SK-N-SH (cell line): ENCODE results near the gene EGLN3. TPM values are rescaled to one million over a fixed set of nuclear protein-coding genes. Genes with fewer than 3 reads are reported as not detected.

Experiments used
- CTCF ChIA-PET: fragments of 300-600, 350-600 bp; formaldehyde crosslinking; extraction: SDS; loops from one replicate; lab custom pipeline; 2021; lab: Yijun Ruan, JAX
- POLR2A ChIA-PET: fragments of 350-600 bp; sonication (Branson Sonifier 250); formaldehyde crosslinking; extraction: SDS; loops from one replicate; lab custom pipeline; 2020; ENCODE audit warnings: antibody characterized with exemption, inconsistent platforms; lab: Yijun Ruan, JAX
- DNase-seq: peaks from one replicate; pipeline ENCODE4 v3.0.0; 2012
- H2AFZ ChIP-seq: fragments of 200-600 bp; sonication (generic); 2 replicates; pipeline ENCODE4 v1.8.1; 2016; ENCODE audit warnings: antibody characterized with exemption, mild to moderate bottlenecking, low read depth
- H3F3A ChIP-seq: fragments of 200-600 bp; sonication (generic); replicated peaks from 2 replicates; pipeline ENCODE3; 2016; ENCODE audit warnings: antibody characterized with exemption, mild to moderate bottlenecking; ENCODE audit not compliant: insufficient read depth
- H3K27ac ChIP-seq, 2 experiments: fragments of 200-500 bp in 1 of 2; fragments of 200-600 bp in 1 of 2; sonication (Bioruptor generic) in 1 of 2; sonication (generic), shearing (Covaris generic) in 1 of 2; 2 replicates each; pipeline versions ENCODE4 v1.5.1 to v1.6.1; 2014 to 2016; ENCODE audit warnings: low read depth in 2 of 2, inconsistent platforms in 1 of 2, low read length in 1 of 2, mild to moderate bottlenecking in 1 of 2, mixed read lengths in 1 of 2
- H3K27me3 ChIP-seq: fragments of 200-600 bp; sonication (generic), shearing (Covaris generic); 2 replicates; pipeline ENCODE4 v1.6.1; 2016; ENCODE audit warnings: mixed run types; ENCODE audit not compliant: insufficient read depth
- H3K36me3 ChIP-seq, 2 experiments: fragments of 200-500 bp in 1 of 2; fragments of 200-600 bp in 1 of 2; sonication (Bioruptor generic) in 1 of 2; sonication (generic) in 1 of 2; replicated peaks in 1 of 2; 2 replicates each; pipeline versions ENCODE3 to v1.5.1; 2014 to 2016; ENCODE audit warnings: low read length in 1 of 2, mild to moderate bottlenecking in 1 of 2; ENCODE audit not compliant: insufficient read depth in 2 of 2, control insufficient read depth in 1 of 2
- H3K4me1 ChIP-seq, 2 experiments: fragments of 200-500 bp in 1 of 2; fragments of 200-600 bp in 1 of 2; sonication (Bioruptor generic) in 1 of 2; sonication (generic), shearing (Covaris generic) in 1 of 2; 2 replicates each; pipeline versions ENCODE4 v1.5.1 to v1.6.1; 2014 to 2016; ENCODE audit warnings: low read depth in 1 of 2, low read length in 1 of 2, mixed run types in 1 of 2; ENCODE audit not compliant: insufficient read depth in 2 of 2, control insufficient read depth in 1 of 2
- H3K4me2 ChIP-seq: fragments of 200-600 bp; sonication (generic), shearing (Covaris generic); 2 replicates; pipeline ENCODE4 v1.6.1; 2017; ENCODE audit warnings: mixed run types
- H3K4me3 ChIP-seq, 2 experiments: fragments of 200-500 bp in 1 of 2; fragments of 200-600 bp in 1 of 2; sonication (Bioruptor generic) in 1 of 2; sonication (generic), shearing (Covaris generic) in 1 of 2; 2 replicates each; pipeline versions ENCODE4 v1.5.1 to v1.8.1; 2014 to 2016; ENCODE audit warnings: low read depth in 2 of 2, inconsistent platforms in 1 of 2, low read length in 1 of 2, mild to moderate bottlenecking in 1 of 2, mixed read lengths in 1 of 2, moderate library complexity in 1 of 2
- H3K79me2 ChIP-seq: fragments of 200-600 bp; sonication (generic); 2 replicates; pipeline ENCODE4 v1.8.1; 2017; ENCODE audit warnings: mild to moderate bottlenecking; ENCODE audit not compliant: insufficient read depth
- H3K9ac ChIP-seq: fragments of 200-600 bp; sonication (generic); 2 replicates; pipeline ENCODE4 v1.6.1; 2017; ENCODE audit warnings: mixed run types
- H3K9me2 ChIP-seq: fragments of 200-600 bp; sonication (generic); 2 replicates; pipeline ENCODE4 v1.6.1; 2017; ENCODE audit warnings: mixed run types
- H3K9me3 ChIP-seq: fragments of 200-600 bp; sonication (generic); 2 replicates; pipeline ENCODE4 v1.6.1; 2017; ENCODE audit warnings: mixed run types, mild to moderate bottlenecking, moderate library complexity
- H4K20me1 ChIP-seq: fragments of 200-600 bp; sonication (generic); 2 replicates; pipeline ENCODE4 v1.6.1; 2017; ENCODE audit warnings: mild to moderate bottlenecking, mixed run types; ENCODE audit not compliant: insufficient read depth
- CTCF ChIP-seq: fragments of 200-600 bp; sonication (generic); IDR thresholded peaks from 2 replicates; pipeline ENCODE4 v1.6.1; 2017; ENCODE audit warnings: antibody characterized with exemption, mild to moderate bottlenecking, moderate library complexity
- ELF1 ChIP-seq: IDR thresholded peaks from 2 replicates; pipeline ENCODE4 v1.4.0; 2012
- FOSL2 ChIP-seq: IDR thresholded peaks from 2 replicates; pipeline ENCODE4 v1.4.0; 2012; ENCODE audit warnings: low read depth, mild to moderate bottlenecking, moderate library complexity, borderline replicate concordance
- GABPA ChIP-seq: IDR thresholded peaks from 2 replicates; pipeline ENCODE4 v1.4.0; 2012; ENCODE audit warnings: low read depth, mild to moderate bottlenecking
- GATA2 ChIP-seq: sonication (generic); formaldehyde crosslinking; IDR thresholded peaks from 2 replicates; pipeline ENCODE4 v1.5.0; 2020; ENCODE audit warnings: mild to moderate bottlenecking, missing genetic modification reagents
- JUND ChIP-seq: IDR thresholded peaks from 2 replicates; pipeline ENCODE4 v1.4.0; 2012
- MAX ChIP-seq: IDR thresholded peaks from 2 replicates; pipeline ENCODE4 v1.4.0; 2012; ENCODE audit warnings: low read depth
- NFIC ChIP-seq: IDR thresholded peaks from 2 replicates; pipeline ENCODE4 v1.4.0; 2012; ENCODE audit warnings: borderline replicate concordance
- PBX3 ChIP-seq: IDR thresholded peaks from 2 replicates; pipeline ENCODE4; 2012
- RCOR1 ChIP-seq: fragments of 150-350 bp; IDR thresholded peaks from 2 replicates; pipeline ENCODE4 v1.6.1; 2017; ENCODE audit warnings: antibody characterized with exemption, low read length
- REST ChIP-seq: IDR thresholded peaks from 2 replicates; pipeline ENCODE4 v1.6.1; 2012; ENCODE audit warnings: mild to moderate bottlenecking, low read depth, low read length, moderate library complexity
- RXRA ChIP-seq: IDR thresholded peaks from 2 replicates; pipeline ENCODE4 v1.4.0; 2012; ENCODE audit warnings: low read depth, mild to moderate bottlenecking, borderline replicate concordance
- SIN3A ChIP-seq: IDR thresholded peaks from 2 replicates; pipeline ENCODE4 v1.6.1; 2012; ENCODE audit warnings: low read depth, mild to moderate bottlenecking, low read length, moderate library complexity, borderline replicate concordance
- SMC3 ChIP-seq: IDR thresholded peaks from 2 replicates; pipeline ENCODE4 v1.6.1; 2012; ENCODE audit warnings: low read depth, low read length, improper control_type of control experiment
- TEAD4 ChIP-seq: IDR thresholded peaks from 2 replicates; pipeline ENCODE4 v1.4.0; 2012; ENCODE audit warnings: mild to moderate bottlenecking, borderline replicate concordance; ENCODE audit not compliant: insufficient read depth
- USF2 ChIP-seq: fragments of 150-350 bp; IDR thresholded peaks from 2 replicates; pipeline ENCODE4 v1.6.1; 2017; ENCODE audit warnings: antibody characterized with exemption, low read length, low read depth, borderline replicate concordance
- YY1 ChIP-seq: IDR thresholded peaks from 2 replicates; pipeline ENCODE4 v1.4.0; 2012; ENCODE audit warnings: low read depth, mild to moderate bottlenecking
- WGBS: methylation state at CpG from one replicate; pipeline ENCODE4 v1.1.6; 2017; ENCODE audit warnings: low lambda C conversion rate; 5-methylcytosine and 5-hydroxymethylcytosine counted together
- polyA plus RNA-seq, 3 experiments: library from polyadenylated mRNA; depleted of rRNA; stranded (reverse); fragments of >200 nt; gene quantifications; 2 replicates each; pipeline ENCODE4 v1.2.3, GENCODE V29; 2012

EGLN3 gene
- polyA plus RNA-seq, 1 of the 3 experiments (the other 2 are of a cell fraction): 0.31 TPM

GRCh38 chr14:33914676-33915516 is 36.0 kb downstream of the EGLN3 start:
- Histone ChIP-seq H3K79me2 (no peaks in the 10 kb centered on the region), H3K4me3 (no peak overlapping the region)
- TF ChIP-seq YY1: no peak
- no peak for TF ChIP-seq TEAD4
- TF ChIP-seq SMC3: no peak
- peak; percentile 54; the same call in 1 of the 2 replicates for TF ChIP-seq FOSL2
- TF ChIP-seq MAX: no peak
- TF ChIP-seq JUND: peak; percentile 38; the same call in 1 of the 2 replicates
- no peak for TF ChIP-seq RXRA
- TF ChIP-seq GABPA: no peak
- no peak for TF ChIP-seq USF2
- TF ChIP-seq, all 33 proteins: peak for 2
- no peak for DNase-seq
- Histone ChIP-seq H3K27ac (no peak overlapping the region), H3F3A (no peaks in the 10 kb centered on the region), H2AFZ (peak overlapping the region; percentile 62; the same call in 1 of the 2 replicates), H3K36me3 (no peaks in the 10 kb centered on the region), H3K4me2 (no peak overlapping the region), H3K9ac (no peak overlapping the region), H3K9me2 (no peaks in the 10 kb centered on the region), H3K9me3 (no peaks in the 10 kb centered on the region), H3K4me1 (peaks cover 5 to 9% of the 10 kb centered on the region in 2 experiments; a peak in 2 of 4 replicates), H3K27me3 (no peaks in the 10 kb centered on the region), H4K20me1 (no peaks in the 10 kb centered on the region)
- CTCF ChIA-PET: no interaction called here
- WGBS: 42% methylated on average over 5 of the region's 5 CpGs
- POLR2A ChIA-PET: no interaction called here

- CTCF ChIA-PET: no interaction called here
These were observed 39.8 kb downstream of the EGLN3 start for GRCh38 chr14:33911046-33911445.

More at GRCh38 chr14:33911046-33911445, 39.8 kb downstream of the EGLN3 start:
- Histone ChIP-seq H3F3A (no peaks in the 10 kb centered on the region), H3K4me1 (peaks cover 0 to 4% of the 10 kb centered on the region in 2 experiments; a peak in 1 of 4 replicates), H3K9ac (no peak overlapping the region), H3K27me3 (no peaks in the 10 kb centered on the region), H3K4me2 (no peak overlapping the region), H3K9me3 (no peaks in the 10 kb centered on the region), H3K9me2 (0 out of 2 replicates have a peak, but pooled peaks cover 4% of the 10 kb centered on the region), H4K20me1 (no peaks in the 10 kb centered on the region), H3K4me3 (no peak overlapping the region), H3K36me3 (no peaks in the 10 kb centered on the region), H3K79me2 (no peaks in the 10 kb centered on the region), H2AFZ (no peak overlapping the region), H3K27ac (no peak overlapping the region)
- no peak for TF ChIP-seq NFIC
- TF ChIP-seq SIN3A: no peak
- TF ChIP-seq PBX3: no peak
- no peak for TF ChIP-seq MAX
- no peak for TF ChIP-seq RCOR1
- TF ChIP-seq REST: no peak
- TF ChIP-seq ELF1: no peak
- no peak for TF ChIP-seq CTCF
- TF ChIP-seq GATA2 (CRISPR knock-in tag): no peak
- POLR2A ChIA-PET: no interaction called here
- 69% methylated on average over 6 of the region's 6 CpGs for WGBS
- no peak for DNase-seq
